ENCODE measurements around the gene BPIFB6.

The BPIFB6 gene

GRCh38 chr20:33093074-33093473, 61.6 kb downstream of the BPIFB6 start:
- no peak for DNase-seq

- no peak for DNase-seq
Measured at GRCh38 chr20:33093582-33093981, 62.1 kb downstream of the BPIFB6 start.

Measured in CD4-positive, alpha-beta T cell treated with Interleukin-6 for 4 hours (primary cell).